ENCODE measurements around the gene OR5K1. TPM values are rescaled to one million over a fixed set of nuclear protein-coding genes. Genes with fewer than 3 reads are reported as not detected.

OR5K1 gene
- total RNA-seq, 4 donors from 2014 or later: not detected

GRCh38 chr3:98440283-98440682 is 22.7 kb upstream of the OR5K1 start:
- no peak for DNase-seq
- in situ Hi-C loops (cut with MboI; ENCODE audit: low pct_ligation_motif_present in 1 of 4, low pct_unique_long_range_greater_than_20kb in 1 of 4, low sequenced_read_pairs in 3 of 4): no loop called here
- intact Hi-C loops (cut with DNase I; ENCODE audit: low total_unique reads): no loop called here
- TF ChIP-seq POLR2A (IDR thresholded peaks at IDR 0.05) (no peak), POLR2AphosphoS5 (IDR thresholded peaks at IDR 0.05) (no peak), EP300 (IDR thresholded peaks at IDR 0.05; ENCODE audit: low read depth) (no peak)
- TF ChIP-seq, protein P1, sequence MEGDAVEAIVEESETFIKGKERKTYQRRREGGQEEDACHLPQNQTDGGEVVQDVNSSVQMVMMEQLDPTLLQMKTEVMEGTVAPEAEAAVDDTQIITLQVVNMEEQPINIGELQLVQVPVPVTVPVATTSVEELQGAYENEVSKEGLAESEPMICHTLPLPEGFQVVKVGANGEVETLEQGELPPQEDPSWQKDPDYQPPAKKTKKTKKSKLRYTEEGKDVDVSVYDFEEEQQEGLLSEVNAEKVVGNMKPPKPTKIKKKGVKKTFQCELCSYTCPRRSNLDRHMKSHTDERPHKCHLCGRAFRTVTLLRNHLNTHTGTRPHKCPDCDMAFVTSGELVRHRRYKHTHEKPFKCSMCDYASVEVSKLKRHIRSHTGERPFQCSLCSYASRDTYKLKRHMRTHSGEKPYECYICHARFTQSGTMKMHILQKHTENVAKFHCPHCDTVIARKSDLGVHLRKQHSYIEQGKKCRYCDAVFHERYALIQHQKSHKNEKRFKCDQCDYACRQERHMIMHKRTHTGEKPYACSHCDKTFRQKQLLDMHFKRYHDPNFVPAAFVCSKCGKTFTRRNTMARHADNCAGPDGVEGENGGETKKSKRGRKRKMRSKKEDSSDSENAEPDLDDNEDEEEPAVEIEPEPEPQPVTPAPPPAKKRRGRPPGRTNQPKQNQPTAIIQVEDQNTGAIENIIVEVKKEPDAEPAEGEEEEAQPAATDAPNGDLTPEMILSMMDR (IDR thresholded peaks at IDR 0.05): no peak
- Histone ChIP-seq H3K9me3 (no peaks in the 10 kb centered on the region), H3K36me3 (no peaks in the 10 kb centered on the region), H3K4me1 (peaks cover 0 to 4% (median 0%) of the 10 kb centered on the region in 4 donors), H3K27ac (no peak overlapping the region), H3K27me3 (no peaks in the 10 kb centered on the region), H3K4me3 (no peak overlapping the region)

DNA sequence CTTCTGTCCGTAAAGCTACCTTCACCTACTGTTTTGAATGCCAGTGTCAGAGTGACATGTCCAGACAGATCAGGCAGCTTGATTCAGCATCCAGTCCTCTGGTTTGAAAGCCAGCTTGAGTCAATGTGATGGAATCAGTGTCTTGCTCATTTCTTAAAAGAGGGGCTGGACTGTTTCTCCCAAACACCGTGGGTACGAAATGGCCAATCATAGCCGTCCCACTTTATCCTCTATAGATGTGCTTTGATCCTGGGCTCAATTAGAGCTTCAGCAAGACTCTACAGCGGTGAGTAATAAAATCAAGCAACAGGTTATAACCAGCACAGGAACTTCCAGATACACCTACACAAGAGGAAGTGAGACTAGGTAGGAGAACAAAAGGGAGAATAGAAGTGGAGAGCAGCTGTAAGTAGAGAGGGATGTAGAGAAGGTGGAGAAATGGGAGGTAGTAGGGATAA is 17.0 kb upstream of the OR5K1 start:
- in situ Hi-C loops (cut with MboI; ENCODE audit: low pct_ligation_motif_present in 1 of 4, low pct_unique_long_range_greater_than_20kb in 1 of 4, low sequenced_read_pairs in 3 of 4): no loop called here
- no peak for DNase-seq
- H3K36me3 ChIP-seq: no peaks in the 10 kb centered on the region
- WGBS, 2 donors (ENCODE audit: low coverage in 1 of 2): 63 to 71% methylated on average over 5 of the region's 5 CpGs
- peaks cover 0 to 4% (median 2%) of the 10 kb centered on the region in 4 donors for H3K4me1 ChIP-seq
- H3K4me3 ChIP-seq: no peak overlapping the region
- H3K27me3 ChIP-seq: no peaks in the 10 kb centered on the region
- H3K27ac ChIP-seq: no peak overlapping the region
- TF ChIP-seq, protein P1 (IDR thresholded peaks at IDR 0.05): no peak
- TF ChIP-seq POLR2A (IDR thresholded peaks at IDR 0.05) (no peak), POLR2AphosphoS5 (IDR thresholded peaks at IDR 0.05) (no peak)
- H3K9me3 ChIP-seq: no peaks in the 10 kb centered on the region
- intact Hi-C loops (cut with DNase I; ENCODE audit: low total_unique reads): no loop called here

- intact Hi-C loops (cut with DNase I; ENCODE audit: low total_unique reads) (no loop called here), in situ Hi-C loops (cut with MboI; ENCODE audit: low pct_ligation_motif_present in 1 of 4, low pct_unique_long_range_greater_than_20kb in 1 of 4, low sequenced_read_pairs in 3 of 4) (no loop called here)
- H3K27ac ChIP-seq: no peak overlapping the region
- WGBS, 2 donors (ENCODE audit: low coverage in 1 of 2): 73 to 84% methylated on average over 7 of the region's 7 CpGs
- no peaks in the 10 kb centered on the region for H3K27me3 ChIP-seq
- no peak overlapping the region for H3K4me3 ChIP-seq
- H3K36me3 ChIP-seq: no peaks in the 10 kb centered on the region
- DNase-seq: no peak
- TF ChIP-seq POLR2AphosphoS5 (IDR thresholded peaks at IDR 0.05) (no peak), EP300 (IDR thresholded peaks at IDR 0.05; ENCODE audit: low read depth) (no peak), POLR2A (IDR thresholded peaks at IDR 0.05) (no peak)
- TF ChIP-seq, protein P1 (IDR thresholded peaks at IDR 0.05): no peak
- no peaks in the 10 kb centered on the region for H3K9me3 ChIP-seq
- H3K4me1 ChIP-seq: peaks cover 0 to 3% (median under 1%) of the 10 kb centered on the region in 4 donors
Measured at GRCh38 chr3:98449606-98450193, 13.3 kb upstream of the OR5K1 start.

- no peak overlapping the region for H3K27ac ChIP-seq
- WGBS, 2 donors (ENCODE audit: low coverage in 1 of 2): 84 to 90% methylated on average over 4 of the region's 4 CpGs
- H3K4me3 ChIP-seq: no peak overlapping the region
- no peak for DNase-seq
- in situ Hi-C loops (cut with MboI; ENCODE audit: low pct_ligation_motif_present in 1 of 4, low pct_unique_long_range_greater_than_20kb in 1 of 4, low sequenced_read_pairs in 3 of 4): no loop called here
- no peaks in the 10 kb centered on the region for H3K36me3 ChIP-seq
- no peak for TF ChIP-seq POLR2AphosphoS5 (IDR thresholded peaks at IDR 0.05)
- TF ChIP-seq, protein P1 (IDR thresholded peaks at IDR 0.05): no peak
- TF ChIP-seq EP300 (IDR thresholded peaks at IDR 0.05; ENCODE audit: low read depth): no peak
- no peak for TF ChIP-seq POLR2A (IDR thresholded peaks at IDR 0.05)
- intact Hi-C loops (cut with DNase I; ENCODE audit: low total_unique reads): no loop called here
- H3K9me3 ChIP-seq: no peaks in the 10 kb centered on the region
- H3K4me1 ChIP-seq: peaks cover 0 to 3% (median 0%) of the 10 kb centered on the region in 4 donors
- H3K27me3 ChIP-seq: no peaks in the 10 kb centered on the region
Measured at GRCh38 chr3:98450372-98450771, 12.6 kb upstream of the OR5K1 start.
